Motor neuron (in vitro differentiated cells): ENCODE measurements around the gene HIGD2A. TPM values are rescaled to one million over a fixed set of nuclear protein-coding genes. Genes with fewer than 3 reads are reported as not detected.

Source experiments
- ATAC-seq, 8 experiments: fragments of 200-7000 bp; cut with Tn5 transposase; replicated peaks in 6 of 8; 2 replicates each; pipeline ENCODE4 v1.8.0; 2021; ENCODE audit warnings: mild to moderate bottlenecking in 8 of 8, moderate library complexity in 8 of 8
- H3K27ac ChIP-seq, 2 donors: fragments of 250-450 bp; sonication (Bioruptor Pico); 2 replicates each; pipeline ENCODE4 v1.9.0; 2021; ENCODE audit warnings: antibody characterized with exemption in 2 of 2, mild to moderate bottlenecking in 2 of 2, moderate library complexity in 1 of 2
- H3K4me1 ChIP-seq, 2 donors: fragments of 250-450 bp; sonication (Bioruptor Pico); replicated peaks in 1 of 2; 2 replicates each; pipeline ENCODE4 v1.6.1; 2021; ENCODE audit warnings: antibody characterized with exemption in 2 of 2, mild to moderate bottlenecking in 2 of 2, moderate library complexity in 1 of 2
- H3K4me3 ChIP-seq, 5 donors: fragments of 250-450 bp; sonication (Bioruptor Pico); 2 replicates each; pipeline ENCODE4 v1.9.0; 2021; ENCODE audit warnings: antibody characterized with exemption in 5 of 5, mild to moderate bottlenecking in 5 of 5, moderate library complexity in 4 of 5
- WGBS, 10 experiments: fragments of 450-650 bp; shearing (Covaris generic); methylation state at CpG; one replicate each; pipeline ENCODE4 v1.0.0; 2022; 5-methylcytosine and 5-hydroxymethylcytosine counted together
- in situ Hi-C, 9 experiments: fragments of 400-800 bp; cut with MboI; loops; one replicate each; pipeline ENCODE4 v1.15.0; 2021; ENCODE audit warnings: low sequenced_read_pairs in 9 of 9, low pct_unique_long_range_greater_than_20kb in 2 of 9; ENCODE audit not compliant: unreplicated experiment in 9 of 9
- total RNA-seq, 8 experiments: library from RNA; unstranded; fragments of 300-600 nt; gene quantifications; 2 replicates each; pipeline versions ENCODE4 v1.2.3 to v1.2.4, GENCODE V29; 2022

Gene HIGD2A
- total RNA-seq, 8 experiments from 2014 or later = 91.0 to 169 (median 125) TPM

DNA sequence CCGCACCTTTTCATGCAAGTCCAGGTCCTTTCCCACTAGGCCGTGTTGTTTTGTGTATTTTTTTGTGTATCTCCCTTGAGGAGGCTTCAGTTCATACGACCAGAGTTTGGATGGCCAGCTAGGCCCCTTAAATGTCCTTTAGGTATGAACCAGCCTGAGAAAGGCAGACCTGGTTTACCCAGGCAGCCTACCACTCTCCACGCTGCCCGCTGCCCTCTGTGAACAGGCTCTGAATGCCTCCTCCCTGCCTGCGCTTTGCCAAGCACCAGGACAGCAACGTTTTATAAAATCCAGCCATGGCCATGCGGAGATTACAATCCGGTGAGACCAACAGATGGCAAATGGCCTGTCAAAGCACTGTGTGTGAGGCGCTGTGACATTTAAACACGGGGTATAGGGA lies 28.4 kb downstream of the HIGD2A start:
- peak overlapping the region; percentile 79 to 85 (median 80) for H3K4me3 ChIP-seq
- in situ Hi-C loops = no loop called here
- no peak overlapping the region for H3K27ac ChIP-seq
- peaks cover 6 to 18% of the 10 kb centered on the region in 2 donors for H3K4me1 ChIP-seq
- ATAC-seq = no peak
- WGBS, 10 experiments = 67 to 100% (median 82%) methylated on average over 3 to 8 of the region's 11 CpGs; no CpG with 5 or more reads in 3 of the 10 experiments

DNA sequence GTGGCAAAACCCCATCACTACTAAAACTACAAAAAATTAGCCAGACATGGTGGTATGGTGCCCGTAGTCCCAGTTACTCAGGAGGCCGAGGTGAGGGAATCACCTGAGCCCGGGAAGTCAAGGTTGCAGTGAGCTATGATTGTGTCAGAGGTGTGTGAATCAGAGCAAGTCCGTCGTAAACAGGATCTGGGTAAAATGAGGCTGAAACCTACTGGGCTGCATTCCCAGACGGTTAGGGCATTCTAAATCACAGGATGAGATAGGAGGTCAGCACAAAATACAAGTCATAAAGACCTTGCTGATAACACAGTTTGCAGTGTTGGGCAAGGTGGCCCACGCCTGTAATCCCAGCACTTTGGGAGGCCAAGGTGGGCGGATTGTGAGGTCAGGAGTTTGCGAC lies 29.7 kb downstream of the HIGD2A start:
- 53 to 100% (median 87%) methylated on average over 1 to 7 of the region's 9 CpGs; no CpG with 5 or more reads in 3 of the 10 experiments for WGBS, 10 experiments
- in situ Hi-C loops = no loop called here
- H3K27ac ChIP-seq = no peak overlapping the region
- H3K4me1 ChIP-seq = peaks cover 6 to 18% of the 10 kb centered on the region in 2 donors
- no peak overlapping the region for H3K4me3 ChIP-seq
- ATAC-seq = no peak

DNA sequence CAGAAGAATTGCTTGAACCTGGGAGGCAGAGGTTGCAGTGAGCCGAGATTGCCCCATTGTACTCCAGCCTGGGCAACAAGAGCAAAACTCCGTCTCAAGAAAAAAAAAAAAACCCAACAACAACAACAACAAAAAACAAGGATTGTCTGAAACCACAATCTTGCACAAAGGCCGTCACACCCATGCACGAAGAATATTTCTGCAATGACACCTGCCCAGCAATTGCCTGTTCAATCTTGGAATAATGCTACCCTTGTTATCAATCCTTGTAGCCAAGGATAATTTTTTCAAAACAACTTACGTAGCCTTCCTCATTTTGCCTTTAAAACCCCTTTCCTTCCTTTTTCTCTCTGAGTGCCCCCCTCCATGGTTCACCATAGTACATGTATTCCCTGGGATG lies 31.5 kb downstream of the HIGD2A start:
- Histone ChIP-seq H3K4me1 (peaks cover 6 to 13% of the 10 kb centered on the region in 2 donors), H3K4me3 (no peak overlapping the region), H3K27ac (no peak overlapping the region)
- in situ Hi-C loops = no loop called here
- WGBS, 10 experiments = 63 to 100% (median 88%) methylated on average over 1 to 5 of the region's 5 CpGs
- no peak for ATAC-seq

DNA sequence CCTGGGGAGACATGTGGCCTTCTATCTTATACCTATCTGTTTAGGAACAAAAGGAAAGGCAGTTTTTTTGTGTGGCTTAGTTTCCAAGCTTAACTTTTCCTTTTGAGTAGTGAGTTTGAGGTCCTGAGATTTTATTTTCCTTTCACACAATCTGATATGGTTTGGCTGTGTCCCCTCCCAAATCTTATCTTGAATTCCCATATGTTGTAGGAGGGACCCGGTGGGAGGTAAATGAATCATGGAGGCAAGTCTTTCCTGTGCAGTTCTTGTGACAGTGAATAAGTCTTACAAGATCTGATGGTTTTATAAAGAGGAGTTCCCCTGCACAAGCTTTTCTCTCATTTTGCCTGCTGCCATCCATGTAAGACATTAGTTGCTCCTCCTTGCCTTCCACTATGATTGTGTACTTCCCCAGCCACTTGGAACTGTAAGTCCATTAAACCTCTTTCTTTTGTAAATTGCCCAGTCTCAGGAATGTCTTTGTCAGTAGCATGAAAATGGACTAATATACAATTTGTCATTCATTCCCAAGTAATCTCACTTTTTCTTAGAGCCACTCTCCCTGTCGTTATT lies 32.5 kb downstream of the HIGD2A start:
- in situ Hi-C loops = no loop called here
- no peak for ATAC-seq

DNA sequence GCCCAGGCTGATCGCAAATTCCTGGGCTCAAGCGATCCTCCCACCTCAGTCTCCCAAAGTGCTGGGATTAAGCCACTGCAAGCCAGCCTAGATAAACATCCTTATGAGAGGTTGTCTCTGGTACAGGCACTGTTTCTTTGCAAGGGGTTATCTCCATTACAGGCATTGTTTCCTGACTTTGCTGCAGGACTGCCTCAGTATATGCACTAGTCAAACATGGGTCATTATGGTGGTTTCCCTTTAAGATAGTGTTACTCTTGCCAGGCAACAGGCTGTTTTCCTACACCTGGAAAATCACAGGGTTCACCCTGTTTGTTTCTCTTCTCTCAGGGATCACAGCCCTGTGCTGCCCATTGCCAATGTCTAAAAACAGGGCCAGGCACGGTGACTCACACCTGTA lies 35.6 kb downstream of the HIGD2A start:
- 67 to 100% (median 83%) methylated on average over 1 to 2 of the region's 3 CpGs; no CpG with 5 or more reads in 5 of the 10 experiments for WGBS, 10 experiments
- in situ Hi-C loops = no loop called here
- Histone ChIP-seq H3K27ac (no peak overlapping the region), H3K4me3 (no peak overlapping the region), H3K4me1 (no peaks in the 10 kb centered on the region)
- no peak for ATAC-seq

More for the DNA sequence above, 32.5 kb downstream of the HIGD2A start:
- Histone ChIP-seq H3K4me1 (peaks cover 6 to 7% of the 10 kb centered on the region in 2 donors), H3K4me3 (no peak overlapping the region), H3K27ac (no peak overlapping the region)
- 44 to 100% (median 69%) methylated on average over 1 to 2 of the region's 2 CpGs; no CpG with 5 or more reads in 2 of the 10 experiments for WGBS, 10 experiments

DNA sequence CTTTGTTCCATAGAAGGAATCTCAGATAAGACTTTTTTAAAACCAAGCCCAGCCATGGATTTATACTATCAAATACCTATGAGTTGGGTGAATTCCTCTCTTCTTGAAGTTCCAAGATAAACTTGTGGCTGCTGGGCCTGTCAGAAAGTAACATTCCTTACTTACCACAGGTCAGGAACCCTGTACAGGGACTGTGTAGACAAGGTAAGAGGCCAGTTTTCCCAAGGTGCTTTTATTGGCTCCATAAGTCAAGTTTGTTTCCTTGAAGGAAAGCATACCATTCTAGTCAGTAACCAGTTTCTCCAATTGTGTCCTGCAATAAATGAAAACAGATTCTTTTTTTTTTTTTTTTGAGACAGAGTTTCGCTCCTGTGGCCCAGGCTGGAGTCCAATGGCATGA lies 36.6 kb downstream of the HIGD2A start:
- Histone ChIP-seq H3K27ac (no peak overlapping the region), H3K4me3 (no peak overlapping the region), H3K4me1 (no peaks in the 10 kb centered on the region)
- no peak for ATAC-seq
- in situ Hi-C loops = no loop called here
- WGBS, 10 experiments = 80 to 100% (median 100%) methylated on average over 1 of the region's 1 CpG; no CpG with 5 or more reads in 6 of the 10 experiments

DNA sequence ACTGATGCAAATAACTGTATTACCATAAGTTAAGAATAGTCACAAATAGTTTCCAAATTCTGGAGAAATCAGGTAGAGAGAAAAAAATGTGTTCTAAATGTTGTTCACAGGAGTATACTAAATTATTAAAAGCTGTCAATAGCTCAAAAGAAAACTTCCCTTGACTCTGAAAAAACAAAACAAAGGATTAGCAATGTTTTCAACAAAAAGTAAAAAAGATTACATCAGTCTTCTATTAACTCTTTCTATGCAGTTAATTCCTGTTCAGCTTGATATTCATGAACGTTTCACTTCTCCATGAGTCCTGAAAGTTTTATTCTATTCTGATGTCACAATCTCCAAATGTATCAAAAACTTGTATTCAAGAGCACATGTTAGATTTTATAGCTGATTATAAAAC lies 37.2 kb downstream of the HIGD2A start:
- in situ Hi-C loops = no loop called here
- no peak for ATAC-seq
- no peak overlapping the region for H3K27ac ChIP-seq
- H3K4me3 ChIP-seq = no peak overlapping the region
- no peaks in the 10 kb centered on the region for H3K4me1 ChIP-seq
- WGBS, 10 experiments = 44 to 89% (median 62%) methylated on average over 1 of the region's 1 CpG; no CpG with 5 or more reads in 2 of the 10 experiments

DNA sequence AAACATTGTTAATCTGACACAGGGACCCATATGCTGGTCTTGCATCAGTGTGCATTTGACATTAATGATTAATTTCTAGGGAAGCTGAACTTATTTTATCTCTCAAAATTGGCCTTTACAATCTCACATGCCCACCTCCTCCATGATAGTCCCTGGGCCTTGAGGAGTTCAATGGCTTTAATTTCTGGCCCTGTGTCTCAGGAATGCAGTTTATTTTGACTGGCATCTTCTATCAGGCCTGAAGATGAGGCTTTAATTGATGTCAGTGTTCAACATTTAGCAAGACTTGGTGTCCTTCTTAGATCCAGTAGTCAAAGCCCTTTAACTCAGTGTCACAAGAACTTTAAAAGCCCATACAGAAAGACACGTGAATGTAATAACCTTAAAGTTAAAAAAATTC lies 38.3 kb downstream of the HIGD2A start:
- ATAC-seq = no peak
- H3K4me1 ChIP-seq = no peaks in the 10 kb centered on the region
- 0 to 90% (median 71%) methylated on average over 1 of the region's 1 CpG; no CpG with 5 or more reads in 3 of the 10 experiments for WGBS, 10 experiments
- H3K27ac ChIP-seq = no peak overlapping the region
- in situ Hi-C loops = no loop called here
- no peak overlapping the region for H3K4me3 ChIP-seq

DNA sequence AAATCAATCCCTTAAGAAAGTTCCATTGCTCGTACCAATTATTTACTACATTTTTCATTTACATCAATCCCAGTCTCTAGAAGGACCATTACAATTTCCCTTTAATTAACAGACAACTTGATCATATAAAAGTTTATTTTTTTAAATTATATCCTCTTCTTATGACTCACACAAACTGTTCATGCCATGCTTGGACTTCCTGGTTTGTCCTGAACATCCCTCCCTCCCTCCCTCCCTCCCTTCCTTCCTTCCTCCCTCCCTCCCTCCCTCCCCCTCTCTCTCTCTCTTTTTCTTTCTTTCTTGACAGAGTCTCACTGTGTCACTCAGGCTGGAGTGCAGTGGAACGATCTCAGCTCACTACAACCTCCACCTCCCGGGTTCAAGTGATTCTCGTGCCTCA lies 39.4 kb downstream of the HIGD2A start:
- H3K27ac ChIP-seq = no peak overlapping the region
- H3K4me3 ChIP-seq = no peak overlapping the region
- WGBS, 10 experiments = 45 to 100% (median 83%) methylated on average over 1 to 4 of the region's 4 CpGs; no CpG with 5 or more reads in 3 of the 10 experiments
- no peaks in the 10 kb centered on the region for H3K4me1 ChIP-seq
- no peak for ATAC-seq
- in situ Hi-C loops = no loop called here

DNA sequence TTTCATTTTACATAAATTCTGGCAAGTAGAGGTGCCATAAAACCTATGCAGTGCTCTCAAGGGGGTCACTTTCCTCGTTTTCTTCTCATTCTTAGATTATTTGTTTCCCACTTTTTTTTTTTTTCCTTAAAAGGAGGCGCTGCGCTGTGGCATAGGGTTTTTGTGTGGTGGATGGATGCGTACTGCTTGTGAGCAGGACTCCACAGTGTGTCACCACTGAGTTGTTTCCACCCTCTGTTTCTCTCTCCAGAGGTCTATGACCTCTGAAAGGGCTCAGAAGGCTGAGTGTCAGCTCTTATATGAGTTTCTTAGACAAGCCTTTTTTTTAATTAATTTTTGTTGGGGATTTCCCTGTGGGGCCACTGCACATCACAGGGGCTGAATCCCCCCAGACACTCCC lies 41.4 kb downstream of the HIGD2A start:
- WGBS, 10 experiments = 4 to 71% (median 51%) methylated on average over 1 to 4 of the region's 4 CpGs; no CpG with 5 or more reads in 2 of the 10 experiments
- H3K4me3 ChIP-seq = no peak overlapping the region
- in situ Hi-C loops = no loop called here

DNA sequence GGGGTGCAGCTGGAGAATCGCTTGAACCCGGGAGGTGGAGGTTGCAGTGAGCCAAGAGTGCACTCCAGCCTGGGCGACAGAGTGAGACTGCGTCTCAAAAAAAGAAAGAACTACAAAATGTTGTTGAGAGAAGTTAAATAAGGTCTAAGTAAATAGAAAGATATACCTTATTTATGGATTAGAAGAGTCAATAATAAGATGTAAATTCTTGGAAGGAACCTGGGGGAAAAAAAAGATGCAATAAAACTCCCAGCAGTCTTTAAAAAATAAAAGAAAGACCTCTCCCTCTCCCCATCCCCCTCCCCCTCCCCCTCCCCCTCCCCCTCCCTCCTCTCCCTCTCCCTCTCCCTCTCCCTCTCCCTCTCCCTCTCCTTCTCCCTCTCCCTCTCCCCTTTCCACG lies 44.2 kb downstream of the HIGD2A start:
- Histone ChIP-seq H3K4me1 (no peaks in the 10 kb centered on the region), H3K27ac (no peak overlapping the region), H3K4me3 (no peak overlapping the region)
- in situ Hi-C loops = no loop called here
- ATAC-seq = no peak
- WGBS, 10 experiments = 73 to 100% (median 93%) methylated on average over 1 to 4 of the region's 5 CpGs; no CpG with 5 or more reads in 2 of the 10 experiments

More for the DNA sequence above, 41.4 kb downstream of the HIGD2A start:
- H3K4me1 ChIP-seq = no peaks in the 10 kb centered on the region
- peak in 1 of 8 experiments; percentile 56 for ATAC-seq
- no peak overlapping the region for H3K27ac ChIP-seq

DNA sequence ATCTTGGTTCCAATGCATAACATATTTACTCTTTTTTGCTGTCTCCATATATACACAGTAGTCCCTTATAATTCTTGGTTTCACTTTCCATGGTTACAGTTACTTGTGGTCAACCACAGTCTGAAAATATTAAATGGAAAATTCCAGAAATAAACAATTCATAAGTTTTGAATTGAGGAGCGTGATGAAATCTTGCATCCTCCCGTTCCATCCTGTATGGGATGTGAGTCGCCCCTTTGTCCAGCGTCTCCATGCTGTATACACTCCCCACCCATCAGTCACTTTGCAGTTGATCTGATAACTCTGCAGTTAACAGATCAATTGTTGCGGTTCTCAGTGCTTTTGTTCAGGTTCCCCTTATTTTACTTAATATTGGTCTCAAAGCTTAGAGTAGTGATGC lies 48.1 kb downstream of the HIGD2A start:
- no peak overlapping the region for H3K4me3 ChIP-seq
- no peak overlapping the region for H3K27ac ChIP-seq
- ATAC-seq = peak in 4 of 8 experiments; percentile 31 to 71 (median 62)
- no peaks in the 10 kb centered on the region for H3K4me1 ChIP-seq
- in situ Hi-C loops = no loop called here
- WGBS, 10 experiments = 0 to 90% (median 60%) methylated on average over 1 to 5 of the region's 5 CpGs; no CpG with 5 or more reads in 1 of the 10 experiments

DNA sequence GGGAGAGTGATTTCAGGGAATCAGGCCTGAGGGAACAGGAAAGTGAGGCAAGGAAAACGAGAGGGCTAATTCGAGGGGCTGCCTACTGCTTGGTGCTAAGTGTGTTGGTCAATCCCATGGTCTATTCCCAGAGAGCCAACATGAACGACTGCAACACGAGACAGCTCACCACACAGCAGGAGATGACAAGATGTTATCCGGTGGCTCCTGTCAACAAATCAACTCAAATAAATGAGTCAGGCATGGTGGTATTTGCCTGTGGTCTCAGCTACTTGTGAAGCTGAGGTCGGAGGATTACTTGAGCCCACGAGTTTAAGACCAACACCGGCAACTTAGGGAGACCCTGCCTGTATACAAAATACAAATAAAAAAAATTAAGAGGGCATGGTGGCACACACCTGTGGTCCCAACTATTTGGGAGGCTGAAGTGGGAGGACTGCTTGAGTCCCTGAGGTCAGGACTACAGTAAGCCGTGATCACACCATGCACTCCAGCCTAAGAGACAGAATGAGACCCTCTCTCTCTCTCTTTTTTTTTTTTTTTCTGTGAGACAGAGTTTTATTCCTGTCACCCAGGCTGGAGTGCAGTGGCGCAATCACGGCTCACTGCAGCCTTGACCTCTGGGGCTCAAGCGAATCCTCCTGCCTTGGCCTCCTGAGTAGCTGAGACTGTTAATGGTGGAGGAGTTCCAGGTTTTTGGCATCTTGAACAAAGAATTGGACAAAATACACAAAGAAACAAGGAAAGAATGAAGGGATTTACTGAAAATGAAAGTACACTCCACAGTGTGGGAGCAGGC lies 50.6 kb downstream of the HIGD2A start:
- Histone ChIP-seq H3K27ac (no peak overlapping the region), H3K4me1 (peaks cover 7 to 8% of the 10 kb centered on the region in 2 donors), H3K4me3 (no peak overlapping the region)
- no peak for ATAC-seq
- WGBS, 10 experiments = 32 to 100% (median 74%) methylated on average over 3 to 12 of the region's 12 CpGs; no CpG with 5 or more reads in 3 of the 10 experiments
- in situ Hi-C loops = no loop called here
